ENCODE measurements around the gene CTDSP2. TPM values are rescaled to one million over a fixed set of nuclear protein-coding genes. Genes with fewer than 3 reads are reported as not detected.
A peak's percentile ranks its signal among the peaks of the same experiment; 100 is the strongest.
"Not testable (repeated sequence)": the region's sequence is repeated elsewhere in the genome, so short reads cannot be mapped to it uniquely, and the experiment has no call there.

Gene CTDSP2
- total RNA-seq, 1 donor from 2014 or later: 71.2 TPM

DNA sequence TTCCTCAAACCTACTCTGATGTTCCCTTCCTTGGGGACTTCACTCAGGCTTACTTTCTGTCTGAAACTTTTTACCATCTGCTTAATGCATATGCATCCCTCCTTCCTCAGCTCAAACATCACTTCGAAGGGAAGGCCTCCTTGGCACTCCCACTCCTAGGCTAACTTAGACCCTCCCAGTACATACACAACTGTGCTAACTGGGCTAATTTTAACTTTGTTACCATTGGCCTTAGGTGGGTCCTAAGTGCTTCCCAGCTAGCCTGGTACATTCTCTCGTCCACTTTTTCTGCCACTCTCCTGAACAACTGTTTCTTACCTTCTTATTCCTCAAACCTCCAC lies 70.3 kb downstream of the CTDSP2 start:
- TF ChIP-seq, protein P1, sequence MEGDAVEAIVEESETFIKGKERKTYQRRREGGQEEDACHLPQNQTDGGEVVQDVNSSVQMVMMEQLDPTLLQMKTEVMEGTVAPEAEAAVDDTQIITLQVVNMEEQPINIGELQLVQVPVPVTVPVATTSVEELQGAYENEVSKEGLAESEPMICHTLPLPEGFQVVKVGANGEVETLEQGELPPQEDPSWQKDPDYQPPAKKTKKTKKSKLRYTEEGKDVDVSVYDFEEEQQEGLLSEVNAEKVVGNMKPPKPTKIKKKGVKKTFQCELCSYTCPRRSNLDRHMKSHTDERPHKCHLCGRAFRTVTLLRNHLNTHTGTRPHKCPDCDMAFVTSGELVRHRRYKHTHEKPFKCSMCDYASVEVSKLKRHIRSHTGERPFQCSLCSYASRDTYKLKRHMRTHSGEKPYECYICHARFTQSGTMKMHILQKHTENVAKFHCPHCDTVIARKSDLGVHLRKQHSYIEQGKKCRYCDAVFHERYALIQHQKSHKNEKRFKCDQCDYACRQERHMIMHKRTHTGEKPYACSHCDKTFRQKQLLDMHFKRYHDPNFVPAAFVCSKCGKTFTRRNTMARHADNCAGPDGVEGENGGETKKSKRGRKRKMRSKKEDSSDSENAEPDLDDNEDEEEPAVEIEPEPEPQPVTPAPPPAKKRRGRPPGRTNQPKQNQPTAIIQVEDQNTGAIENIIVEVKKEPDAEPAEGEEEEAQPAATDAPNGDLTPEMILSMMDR (IDR thresholded peaks at IDR 0.05; ENCODE audit: insufficient read depth, low read length, poor library complexity, severe bottlenecking): no peak
- Histone ChIP-seq H3K36me3 (ENCODE audit: control insufficient read depth, insufficient read depth, low read length) (no peaks in the 10 kb centered on the region), H3K4me3 (ENCODE audit: low read depth, low read length) (no peak overlapping the region), H3K27me3 (ENCODE audit: control insufficient read depth, insufficient read depth, low read length) (no peaks in the 10 kb centered on the region)
- DNase-seq (ENCODE audit: low read depth): no peak

GRCh38 chr12:57775563-57776246 lies 70.8 kb downstream of the CTDSP2 start:
- Histone ChIP-seq H3K4me3 (ENCODE audit: low read depth, low read length) (no peak overlapping the region), H3K27me3 (ENCODE audit: control insufficient read depth, insufficient read depth, low read length) (no peaks in the 10 kb centered on the region), H3K36me3 (ENCODE audit: control insufficient read depth, insufficient read depth, low read length) (no peaks in the 10 kb centered on the region)
- TF ChIP-seq, protein P1 (IDR thresholded peaks at IDR 0.05; ENCODE audit: insufficient read depth, low read length, poor library complexity, severe bottlenecking): peak; percentile 2
- DNase-seq (ENCODE audit: low read depth): no peak

DNA sequence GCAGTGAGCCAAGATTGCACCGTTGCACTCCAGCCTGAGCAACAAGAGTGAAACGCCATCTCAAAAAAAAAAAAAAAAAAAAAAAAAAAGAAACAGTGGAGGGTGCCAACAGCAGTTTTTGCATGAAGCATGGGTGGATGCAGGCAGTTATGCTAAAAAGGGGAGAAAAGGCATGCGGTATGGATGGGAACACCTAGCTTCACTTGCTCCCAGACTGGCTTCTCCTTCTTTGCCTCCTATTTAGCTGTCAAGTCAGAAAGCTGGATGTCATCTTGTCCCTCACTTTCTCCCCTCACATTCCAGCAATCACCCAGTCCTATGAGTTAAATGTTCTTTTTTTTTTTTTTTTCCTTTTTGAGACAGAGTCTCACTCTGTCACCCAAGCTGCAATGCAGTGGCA lies 71.5 kb downstream of the CTDSP2 start:
- H3K36me3 ChIP-seq (ENCODE audit: control insufficient read depth, insufficient read depth, low read length): no peaks in the 10 kb centered on the region
- TF ChIP-seq, protein P1 (IDR thresholded peaks at IDR 0.05; ENCODE audit: insufficient read depth, low read length, poor library complexity, severe bottlenecking): no peak
- no peak for DNase-seq (ENCODE audit: low read depth)
- no peaks in the 10 kb centered on the region for H3K27me3 ChIP-seq (ENCODE audit: control insufficient read depth, insufficient read depth, low read length)
- H3K4me3 ChIP-seq (ENCODE audit: low read depth, low read length): no peak overlapping the region

DNA sequence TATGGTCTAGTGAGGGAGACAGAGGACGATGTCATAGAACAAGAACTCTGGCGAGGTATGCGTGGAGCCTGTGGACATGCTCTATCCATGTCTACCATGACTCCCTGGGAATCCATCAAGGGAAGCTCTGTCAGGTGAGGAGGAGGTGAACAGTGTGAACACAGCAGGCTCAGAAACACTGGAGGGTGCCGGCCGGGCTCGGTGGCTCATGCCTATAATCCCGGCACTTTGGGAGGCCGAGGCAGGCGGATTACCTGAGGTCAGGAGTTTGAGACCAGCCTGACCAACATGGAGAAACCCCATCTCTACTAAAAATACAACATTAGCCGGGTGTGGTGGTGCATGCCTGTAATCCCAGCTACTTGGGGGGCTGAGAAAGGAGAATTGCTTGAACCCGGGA lies 71.9 kb downstream of the CTDSP2 start:
- not testable (repeated sequence) for H3K4me3 ChIP-seq (ENCODE audit: low read depth, low read length); H3K36me3 ChIP-seq (ENCODE audit: control insufficient read depth, insufficient read depth, low read length); DNase-seq (ENCODE audit: low read depth); H3K27me3 ChIP-seq (ENCODE audit: control insufficient read depth, insufficient read depth, low read length)

DNA sequence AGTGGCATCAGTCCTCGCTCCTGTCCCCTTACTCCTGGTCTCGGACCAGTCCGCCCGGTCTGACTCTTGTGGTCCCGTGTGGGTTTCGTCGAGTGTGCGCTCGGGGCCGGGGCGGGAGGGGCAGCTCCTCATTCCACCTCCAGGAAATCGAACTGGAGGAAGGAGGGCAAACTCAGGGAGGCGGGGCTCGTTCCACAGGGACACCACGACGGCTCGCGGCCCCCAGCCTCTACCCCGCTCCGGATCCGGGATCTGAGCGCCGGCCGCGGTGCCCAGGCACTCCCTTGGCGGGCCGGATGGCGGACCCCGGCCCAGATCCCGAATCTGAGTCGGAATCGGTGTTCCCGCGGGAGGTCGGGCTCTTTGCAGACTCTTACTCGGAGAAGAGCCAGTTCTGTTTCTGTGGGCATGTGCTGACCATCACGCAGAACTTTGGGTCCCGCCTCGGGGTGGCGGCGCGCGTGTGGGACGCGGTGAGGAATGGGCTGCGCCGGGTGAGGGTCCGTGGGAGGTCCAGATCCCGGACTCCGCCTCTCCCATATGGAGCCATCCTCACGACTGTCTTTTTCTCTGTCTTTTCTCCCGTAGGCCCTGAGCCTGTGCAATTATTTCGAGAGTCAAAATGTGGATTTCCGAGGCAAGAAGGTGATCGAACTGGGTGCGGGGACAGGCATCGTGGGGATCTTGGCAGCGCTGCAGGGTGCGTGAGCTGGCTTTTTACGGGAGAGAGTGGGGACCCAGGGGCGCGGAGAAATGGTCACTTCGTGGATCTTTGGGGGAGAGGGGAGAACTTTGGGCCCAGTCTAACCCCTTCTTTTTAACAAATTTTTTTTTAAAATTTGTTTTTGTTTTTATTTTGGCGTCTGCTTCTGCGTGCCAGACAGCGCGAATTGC lies 73.9 kb downstream of the CTDSP2 start, which contains the start of gene EEF1AKMT3:
TSS of gene EEF1AKMT3 (plus strand) at position 186 of the 894 bp plus-strand sequence. CDS start at position 297, 111 bp downstream.
- TF ChIP-seq, protein P1 (IDR thresholded peaks at IDR 0.05; ENCODE audit: insufficient read depth, low read length, poor library complexity, severe bottlenecking): no peak
- no peak for DNase-seq (ENCODE audit: low read depth)

GRCh38 chr12:57771873-57772428 lies 74.6 kb downstream of the CTDSP2 start, which contains the start of gene METTL1:
Gene METTL1 (minus strand): TSS chr12:57772105. CDS start chr12:57772083, 22 bp downstream.
- no peaks in the 10 kb centered on the region for H3K36me3 ChIP-seq (ENCODE audit: control insufficient read depth, insufficient read depth, low read length)
- peak; percentile 74 for DNase-seq (ENCODE audit: low read depth)
- no peaks in the 10 kb centered on the region for H3K27me3 ChIP-seq (ENCODE audit: control insufficient read depth, insufficient read depth, low read length)
- TF ChIP-seq, protein P1 (IDR thresholded peaks at IDR 0.05; ENCODE audit: insufficient read depth, low read length, poor library complexity, severe bottlenecking): no peak
- peak within 1 kb of the TSS; percentile 70 for H3K4me3 ChIP-seq (ENCODE audit: low read depth, low read length)

More for the DNA sequence above, 73.9 kb downstream of the CTDSP2 start, which contains the start of gene EEF1AKMT3:
- Histone ChIP-seq H3K27me3 (ENCODE audit: control insufficient read depth, insufficient read depth, low read length) (no peaks in the 10 kb centered on the region), H3K36me3 (ENCODE audit: control insufficient read depth, insufficient read depth, low read length) (no peaks in the 10 kb centered on the region), H3K4me3 (ENCODE audit: low read depth, low read length) (peak within 1 kb of the TSS; percentile 70)

Data from kidney epithelial cell (primary cell).